KBM-7 (cell line): ENCODE data around the gene CACNG5.

ENCODE experiments used
- DNase-seq: peaks from one replicate; pipeline ENCODE4 v3.0.0-alpha.2; 2015
- in situ Hi-C: fragments of 300-500 bp; cut with MboI; formaldehyde crosslinking; loops from 2 replicates; pipeline ENCODE4 v1.14.3; 2020; ENCODE audit warnings: low sequenced_read_pairs, low pct_unique_long_range_greater_than_20kb, mixed read lengths

The CACNG5 gene

GRCh38 chr17:66925811-66926500, 91.0 kb downstream of the CACNG5 start:
- in situ Hi-C loops, result no loop called here
- DNase-seq, result no peak

- in situ Hi-C loops, result no loop called here
- DNase-seq, result no peak
These were observed 94.0 kb downstream of the CACNG5 start for GRCh38 chr17:66928949-66929348.

- in situ Hi-C loops, result no loop called here
- DNase-seq, result no peak
These were observed 94.7 kb downstream of the CACNG5 start for GRCh38 chr17:66929591-66929990.

DNA sequence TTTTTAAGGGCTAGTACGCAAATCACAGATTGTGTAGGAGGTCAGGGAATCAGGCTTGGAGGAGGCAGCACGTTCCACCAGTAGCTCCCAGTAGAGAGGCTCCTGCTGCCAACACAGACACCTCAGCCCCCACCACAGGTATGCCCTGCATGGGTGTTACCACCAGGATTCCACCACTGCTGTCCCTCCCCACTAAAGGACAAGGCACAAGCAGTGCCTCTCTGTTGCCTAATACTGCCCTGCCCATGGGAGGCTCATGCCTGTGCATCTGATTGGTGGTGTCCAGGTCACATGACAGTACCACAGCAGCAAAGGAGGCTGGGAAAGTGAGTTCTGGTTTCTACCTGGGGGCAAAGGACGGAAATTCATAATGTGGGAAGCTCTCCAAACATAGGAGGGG, 96.0 kb downstream of the CACNG5 start:
- no peak for DNase-seq
- in situ Hi-C loops, result no loop called here

DNA sequence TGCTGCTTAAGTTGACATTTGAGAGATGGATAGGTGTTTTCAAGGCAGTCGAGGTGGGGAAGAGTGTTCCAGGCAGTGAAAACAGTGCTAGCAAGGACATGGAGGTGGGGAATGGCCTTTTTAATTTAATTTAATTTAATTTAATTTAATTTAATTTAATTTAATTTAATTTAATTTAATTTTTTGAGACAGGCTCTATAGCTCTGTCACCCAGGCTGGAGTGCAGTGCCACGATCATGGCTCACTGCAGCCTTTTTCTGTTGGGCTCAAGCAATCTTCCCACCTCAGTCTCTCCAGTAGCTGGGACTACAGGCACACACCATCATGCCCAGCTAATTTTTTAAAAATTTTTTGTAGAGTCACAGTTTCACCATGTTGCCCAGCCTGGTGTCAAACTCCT, 97.4 kb downstream of the CACNG5 start:
- no peak for DNase-seq
- in situ Hi-C loops, result no loop called here

DNA sequence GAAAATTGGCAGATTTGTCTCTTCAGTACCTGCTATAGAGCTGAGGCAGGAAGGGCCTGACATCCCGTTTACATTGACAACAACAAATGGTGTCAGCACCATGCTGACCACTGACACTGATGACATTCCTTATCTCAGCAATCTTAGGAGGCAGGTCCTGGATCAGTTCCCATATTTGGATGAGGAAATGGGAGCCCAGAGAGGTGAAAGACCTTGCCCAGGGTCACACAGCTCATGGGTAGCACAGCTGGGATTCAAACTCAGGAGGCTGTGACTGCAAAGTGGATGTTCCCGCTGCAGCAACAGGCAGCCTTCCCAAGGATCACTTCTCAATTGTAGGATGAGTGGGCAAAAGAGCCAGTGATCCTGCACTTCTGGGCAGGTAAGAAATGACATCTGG, 99.1 kb downstream of the CACNG5 start:
- DNase-seq, result no peak
- in situ Hi-C loops, result no loop called here
